ENCODE data around the gene SSBP3. TPM values are rescaled to one million over a fixed set of nuclear protein-coding genes. Genes with fewer than 3 reads are reported as not detected.

The SSBP3 gene
- total and polyA plus RNA-seq, 2 experiments from 2014 or later: 6.2 to 19.9 TPM

- Histone ChIP-seq H3K27ac (no peak overlapping the region), H3K36me3 (ENCODE audit: low read depth) (no peaks in the 10 kb centered on the region), H2AFZ (no peak overlapping the region), H3K9me2 (ENCODE audit: insufficient read depth) (no peaks in the 10 kb centered on the region), H3K79me2 (ENCODE audit: insufficient read depth) (peaks cover 91% of the 10 kb centered on the region), H3K4me3 (no peak overlapping the region), H3K4me1 (ENCODE audit: insufficient read depth) (peaks cover 7% of the 10 kb centered on the region; the same call in 1 of the 2 replicates), H3K9ac (no peak overlapping the region), H3K27me3 (replicated peaks; ENCODE audit: insufficient read depth) (no peaks in the 10 kb centered on the region), H3K9me3 (ENCODE audit: low read depth) (no peaks in the 10 kb centered on the region), H4K20me1 (ENCODE audit: insufficient read depth) (no peaks in the 10 kb centered on the region; the same call in 1 of the 2 replicates), H3F3A (ENCODE audit: insufficient read depth) (0 out of 2 replicates have a peak, but pooled peaks cover 2% of the 10 kb centered on the region), H3K4me2 (ENCODE audit: unreplicated experiment) (no peak overlapping the region)
- 81 to 86% methylated on average over 7 of the region's 7 CpGs for WGBS, 2 experiments (ENCODE audit: low coverage in 1 of 2, low lambda C conversion rate in 2 of 2, missing lambda C conversion rate in 2 of 2)
- DNase-seq: no peak
- in situ Hi-C loops (cut with MboI): no loop called here
- TF ChIP-seq EZH2 (IDR thresholded peaks at IDR 0.05; ENCODE audit: insufficient read depth, poor library complexity, severe bottlenecking): no peak
These were observed 29.7 kb downstream of the SSBP3 start for GRCh38 chr1:54376430-54377039.

- H3K4me2 ChIP-seq (ENCODE audit: unreplicated experiment): no peak overlapping the region
- H3K27me3 ChIP-seq (replicated peaks; ENCODE audit: insufficient read depth): no peaks in the 10 kb centered on the region
- no peak overlapping the region for H3K9ac ChIP-seq
- no peaks in the 10 kb centered on the region for H3K9me3 ChIP-seq (ENCODE audit: low read depth)
- H3K79me2 ChIP-seq (ENCODE audit: insufficient read depth): peaks cover 91% of the 10 kb centered on the region
- no peaks in the 10 kb centered on the region for H3K36me3 ChIP-seq (ENCODE audit: low read depth)
- DNase-seq: no peak
- WGBS, 2 experiments (ENCODE audit: low coverage in 1 of 2, low lambda C conversion rate in 2 of 2, missing lambda C conversion rate in 2 of 2): 90 to 94% methylated on average over 8 of the region's 8 CpGs
- in situ Hi-C loops (cut with MboI): no loop called here
- H3K9me2 ChIP-seq (ENCODE audit: insufficient read depth): no peaks in the 10 kb centered on the region
- H3K4me3 ChIP-seq: no peak overlapping the region
- 0 out of 2 replicates have a peak, but pooled peaks cover 2% of the 10 kb centered on the region for H3F3A ChIP-seq (ENCODE audit: insufficient read depth)
- peaks cover 7% of the 10 kb centered on the region; the same call in 1 of the 2 replicates for H3K4me1 ChIP-seq (ENCODE audit: insufficient read depth)
- TF ChIP-seq EZH2phosphoT487 (IDR thresholded peaks at IDR 0.05; ENCODE audit: insufficient read depth, low read depth) (no peak), EZH2 (IDR thresholded peaks at IDR 0.05; ENCODE audit: insufficient read depth, poor library complexity, severe bottlenecking) (no peak)
- H2AFZ ChIP-seq: no peak overlapping the region
- H4K20me1 ChIP-seq (ENCODE audit: insufficient read depth): no peaks in the 10 kb centered on the region; the same call in 1 of the 2 replicates
- no peak overlapping the region for H3K27ac ChIP-seq
These were observed 30.3 kb downstream of the SSBP3 start for GRCh38 chr1:54375712-54376429.

- Histone ChIP-seq H4K20me1 (ENCODE audit: insufficient read depth) (no peaks in the 10 kb centered on the region; the same call in 1 of the 2 replicates), H3K27ac (no peak overlapping the region), H3K4me2 (ENCODE audit: unreplicated experiment) (no peak overlapping the region), H2AFZ (no peak overlapping the region), H3F3A (ENCODE audit: insufficient read depth) (0 out of 2 replicates have a peak, but pooled peaks cover 2% of the 10 kb centered on the region), H3K36me3 (ENCODE audit: low read depth) (no peaks in the 10 kb centered on the region), H3K27me3 (replicated peaks; ENCODE audit: insufficient read depth) (no peaks in the 10 kb centered on the region), H3K79me2 (ENCODE audit: insufficient read depth) (peaks cover 91% of the 10 kb centered on the region), H3K4me1 (ENCODE audit: insufficient read depth) (peaks cover 7% of the 10 kb centered on the region; the same call in 1 of the 2 replicates), H3K4me3 (no peak overlapping the region), H3K9me2 (ENCODE audit: insufficient read depth) (no peaks in the 10 kb centered on the region), H3K9ac (no peak overlapping the region), H3K9me3 (ENCODE audit: low read depth) (no peaks in the 10 kb centered on the region)
- no peak for TF ChIP-seq EZH2 (IDR thresholded peaks at IDR 0.05; ENCODE audit: insufficient read depth, poor library complexity, severe bottlenecking)
- TF ChIP-seq EZH2phosphoT487 (IDR thresholded peaks at IDR 0.05; ENCODE audit: insufficient read depth, low read depth): no peak
- DNase-seq: no peak
- in situ Hi-C loops (cut with MboI): no loop called here
- 98% methylated on average over 3 of the region's 3 CpGs for WGBS, 2 experiments (ENCODE audit: low coverage in 1 of 2, low lambda C conversion rate in 2 of 2, missing lambda C conversion rate in 2 of 2)
These were observed 30.9 kb downstream of the SSBP3 start for GRCh38 chr1:54375298-54375697.

DNA sequence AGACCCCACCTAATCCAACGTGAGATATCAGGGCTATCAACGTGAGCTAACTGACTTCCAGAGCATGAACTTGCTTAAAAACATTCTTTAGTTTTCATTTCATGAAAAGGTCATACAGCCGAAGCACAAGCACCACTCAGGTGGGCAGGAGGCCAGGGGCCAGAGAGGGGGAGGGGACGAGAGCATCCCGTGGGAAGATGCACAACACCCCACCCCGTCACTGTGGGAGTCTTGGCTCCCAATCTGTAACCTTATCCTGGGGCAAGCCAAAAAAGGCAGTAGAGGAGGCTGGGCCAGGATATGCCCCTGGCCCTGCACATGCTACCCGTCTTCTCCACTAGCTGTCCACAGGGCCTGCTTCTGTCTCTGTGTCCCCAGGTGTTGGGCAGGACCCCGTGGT is 31.4 kb downstream of the SSBP3 start:
- in situ Hi-C loops (cut with MboI): no loop called here
- 0 out of 2 replicates have a peak, but pooled peaks cover 2% of the 10 kb centered on the region for H3F3A ChIP-seq (ENCODE audit: insufficient read depth)
- 68 to 81% methylated on average over 8 of the region's 8 CpGs for WGBS, 2 experiments (ENCODE audit: low coverage in 1 of 2, low lambda C conversion rate in 2 of 2, missing lambda C conversion rate in 2 of 2)
- peaks cover 7% of the 10 kb centered on the region; the same call in 1 of the 2 replicates for H3K4me1 ChIP-seq (ENCODE audit: insufficient read depth)
- H3K4me2 ChIP-seq (ENCODE audit: unreplicated experiment): no peak overlapping the region
- H3K36me3 ChIP-seq (ENCODE audit: low read depth): no peaks in the 10 kb centered on the region
- no peak for DNase-seq
- no peaks in the 10 kb centered on the region; the same call in 1 of the 2 replicates for H4K20me1 ChIP-seq (ENCODE audit: insufficient read depth)
- H3K9me3 ChIP-seq (ENCODE audit: low read depth): no peaks in the 10 kb centered on the region
- no peak overlapping the region for H3K9ac ChIP-seq
- no peak overlapping the region for H3K4me3 ChIP-seq
- TF ChIP-seq EZH2phosphoT487 (IDR thresholded peaks at IDR 0.05; ENCODE audit: insufficient read depth, low read depth) (no peak), EZH2 (IDR thresholded peaks at IDR 0.05; ENCODE audit: insufficient read depth, poor library complexity, severe bottlenecking) (no peak)
- H2AFZ ChIP-seq: no peak overlapping the region
- H3K9me2 ChIP-seq (ENCODE audit: insufficient read depth): no peaks in the 10 kb centered on the region
- no peak overlapping the region for H3K27ac ChIP-seq
- H3K27me3 ChIP-seq (replicated peaks; ENCODE audit: insufficient read depth): no peaks in the 10 kb centered on the region
- peaks cover 90% of the 10 kb centered on the region for H3K79me2 ChIP-seq (ENCODE audit: insufficient read depth)
